Stimulated activated memory B cell treated with anti-CD40 and anti-IgM and Interleukin-4, amounts not matched to agents 10 μg/mL and 1 μg/mL and 100 μg/mL, for 72 hours (primary cell): ENCODE data around the gene TXN2.
"Not testable (repeated sequence)": the region's sequence is repeated elsewhere in the genome, so short reads cannot be mapped to it uniquely, and the experiment has no call there.

Experiments used
- ATAC-seq: fragments of 150-1000 bp; cut with Tn5 transposase; 2 replicates; pipeline ENCODE4 v1.10.0; 2021
- H3K27ac Mint-ChIP-seq: one replicate; pipeline ENCODE4 v1.8.0; 2022; ENCODE audit warnings: mild to moderate bottlenecking, mixed read lengths
- H3K27me3 Mint-ChIP-seq: one replicate; pipeline ENCODE4 v1.8.0; 2022; ENCODE audit warnings: mixed read lengths
- H3K36me3 Mint-ChIP-seq: one replicate; pipeline ENCODE4 v1.8.0; 2022; ENCODE audit warnings: mixed read lengths
- H3K4me1 Mint-ChIP-seq: one replicate; pipeline ENCODE4 v1.8.0; 2022; ENCODE audit warnings: mixed read lengths
- H3K4me3 Mint-ChIP-seq: one replicate; pipeline ENCODE4 v1.8.0; 2022; ENCODE audit warnings: mild to moderate bottlenecking, moderate library complexity, mixed read lengths
- H3K9me3 Mint-ChIP-seq: one replicate; pipeline ENCODE4 v1.8.0; 2022; ENCODE audit warnings: mixed read lengths

Gene TXN2, protein sequence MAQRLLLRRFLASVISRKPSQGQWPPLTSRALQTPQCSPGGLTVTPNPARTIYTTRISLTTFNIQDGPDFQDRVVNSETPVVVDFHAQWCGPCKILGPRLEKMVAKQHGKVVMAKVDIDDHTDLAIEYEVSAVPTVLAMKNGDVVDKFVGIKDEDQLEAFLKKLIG

DNA sequence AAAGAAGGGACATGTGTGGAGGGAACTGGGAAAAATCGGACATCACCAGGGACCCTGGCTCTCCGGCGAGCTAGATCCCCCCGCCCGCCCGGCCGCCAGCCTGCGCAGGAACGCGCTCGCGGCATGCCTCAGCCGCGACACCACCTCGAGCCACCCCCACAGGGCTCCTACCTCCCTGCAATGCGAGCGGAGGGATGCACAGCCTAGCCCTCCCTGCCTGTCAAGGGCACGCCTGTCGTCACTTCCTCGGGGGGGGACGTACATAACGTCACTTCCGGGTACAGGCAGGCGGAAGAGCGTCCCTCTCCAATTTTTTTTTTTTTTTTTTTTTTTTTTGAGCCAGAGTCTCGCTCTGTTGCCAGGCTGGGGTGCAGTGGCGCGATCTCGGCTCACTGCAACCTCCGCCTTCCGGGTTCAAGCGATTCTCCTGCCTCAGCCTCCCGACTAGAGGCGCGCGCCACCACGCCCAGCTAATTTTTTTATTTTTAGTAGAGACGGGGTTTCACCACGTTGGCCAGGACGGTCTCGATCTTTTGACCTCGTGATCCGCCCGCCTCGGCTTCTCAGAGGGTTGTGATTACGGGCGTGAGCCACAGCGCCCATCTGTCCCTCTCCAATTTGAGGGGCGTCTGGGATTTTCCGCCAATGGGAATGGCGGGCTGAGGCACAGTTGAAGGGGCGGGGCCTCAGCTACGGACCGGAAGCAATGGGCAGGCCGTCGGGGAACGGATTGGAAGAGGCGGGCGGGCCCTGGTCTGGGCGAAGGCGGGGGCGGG lies at the start of gene TXN2:
TXN2 (minus strand) TSS at position 248 of the 776 bp plus-strand sequence. CDS start 803 bp downstream, outside the sequence.
- ATAC-seq, result peak; percentile 97
- H3K9me3 Mint-ChIP-seq, result no peaks in the 10 kb centered on the region
- peaks cover 10% of the 10 kb centered on the region for H3K36me3 Mint-ChIP-seq
- peaks cover 9% of the 10 kb centered on the region for H3K4me1 Mint-ChIP-seq
- peak within 1 kb of the TSS; percentile 99 for H3K27ac Mint-ChIP-seq
- H3K27me3 Mint-ChIP-seq, result no peaks in the 10 kb centered on the region
- peak within 1 kb of the TSS; percentile 93 for H3K4me3 Mint-ChIP-seq

DNA sequence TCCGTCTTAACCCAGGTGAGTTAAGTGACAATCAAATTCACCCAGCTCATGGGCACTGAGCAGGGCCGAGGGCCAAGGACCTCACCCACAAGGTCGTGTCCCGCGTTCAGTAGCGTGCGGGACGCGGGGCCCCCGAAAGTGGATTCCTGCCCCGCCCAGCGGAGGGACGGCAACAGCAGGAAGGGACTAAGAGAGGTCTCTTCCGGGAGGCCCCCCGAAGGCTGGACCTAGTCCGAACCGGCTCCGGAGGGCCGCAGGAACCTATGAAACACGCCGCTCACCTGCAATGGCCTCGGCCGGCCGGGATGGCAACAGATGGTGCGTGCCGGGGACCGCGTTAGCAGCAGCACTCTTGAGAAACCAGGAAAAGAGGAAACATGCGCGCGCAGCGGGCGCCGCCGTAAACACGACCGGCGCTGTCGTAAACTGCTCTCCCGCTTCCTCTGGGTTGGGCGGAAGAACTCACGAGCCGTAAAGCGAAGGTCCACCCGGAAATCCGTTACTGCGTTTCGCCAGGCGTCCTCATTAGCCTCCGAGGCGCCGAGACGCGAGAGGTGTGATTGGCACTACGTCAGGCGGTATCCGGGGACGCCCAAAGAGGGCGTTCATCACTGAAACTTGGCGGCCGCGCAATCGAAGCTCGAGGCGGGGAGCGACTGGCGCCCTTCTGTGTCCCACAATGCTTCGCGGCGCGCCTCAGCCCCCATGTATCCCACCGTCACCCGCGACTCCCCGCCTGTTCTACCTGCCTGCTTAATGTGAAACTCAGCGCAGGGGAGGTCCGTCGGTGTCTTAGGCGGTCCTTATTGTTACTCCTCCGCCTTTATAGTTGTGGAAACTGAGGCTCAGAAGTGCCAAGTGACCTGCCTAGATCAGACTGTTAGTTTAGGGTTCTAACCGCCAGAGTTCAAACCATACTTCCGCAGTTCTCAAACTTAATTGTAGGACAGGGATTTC lies 47.6 kb upstream of the TXN2 start, which contains the start of gene EIF3D:
EIF3D (minus strand) TSS at position 372 of the 957 bp plus-strand sequence. CDS start 3,045 bp downstream, outside the sequence.
- H3K27me3 Mint-ChIP-seq, result no peaks in the 10 kb centered on the region
- H3K4me1 Mint-ChIP-seq, result peaks cover 20% of the 10 kb centered on the region
- peak; percentile 98 for ATAC-seq
- peaks cover 33% of the 10 kb centered on the region for H3K36me3 Mint-ChIP-seq
- H3K4me3 Mint-ChIP-seq, result peak within 1 kb of the TSS; percentile 92
- no peaks in the 10 kb centered on the region for H3K9me3 Mint-ChIP-seq
- peak within 1 kb of the TSS; percentile 89 for H3K27ac Mint-ChIP-seq

DNA sequence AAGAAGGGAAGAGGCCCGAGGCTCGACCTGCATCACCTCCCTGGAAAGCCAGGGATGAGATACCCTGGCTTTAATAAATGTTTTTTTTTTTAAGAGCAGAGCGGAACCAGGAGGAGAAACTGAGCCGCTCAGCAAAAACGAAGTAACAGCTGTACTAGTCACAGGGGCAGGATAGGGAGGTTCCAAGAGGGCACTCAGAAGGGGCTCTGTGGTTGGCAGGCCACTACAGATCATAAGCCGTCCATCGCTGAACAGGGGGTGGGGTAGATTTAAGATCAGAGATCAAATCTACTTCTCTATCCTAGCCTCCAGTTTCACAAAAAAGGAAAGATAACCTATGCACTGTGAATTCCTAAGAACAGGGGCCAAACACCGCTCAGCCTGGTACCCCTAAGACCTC lies 46.9 kb upstream of the TXN2 start:
- H3K27ac Mint-ChIP-seq, result peak overlapping the region; percentile 89
- no peaks in the 10 kb centered on the region for H3K9me3 Mint-ChIP-seq
- peaks cover 20% of the 10 kb centered on the region for H3K4me1 Mint-ChIP-seq
- H3K27me3 Mint-ChIP-seq, result no peaks in the 10 kb centered on the region
- peak overlapping the region; percentile 92 for H3K4me3 Mint-ChIP-seq
- peaks cover 41% of the 10 kb centered on the region for H3K36me3 Mint-ChIP-seq
- ATAC-seq, result no peak

DNA sequence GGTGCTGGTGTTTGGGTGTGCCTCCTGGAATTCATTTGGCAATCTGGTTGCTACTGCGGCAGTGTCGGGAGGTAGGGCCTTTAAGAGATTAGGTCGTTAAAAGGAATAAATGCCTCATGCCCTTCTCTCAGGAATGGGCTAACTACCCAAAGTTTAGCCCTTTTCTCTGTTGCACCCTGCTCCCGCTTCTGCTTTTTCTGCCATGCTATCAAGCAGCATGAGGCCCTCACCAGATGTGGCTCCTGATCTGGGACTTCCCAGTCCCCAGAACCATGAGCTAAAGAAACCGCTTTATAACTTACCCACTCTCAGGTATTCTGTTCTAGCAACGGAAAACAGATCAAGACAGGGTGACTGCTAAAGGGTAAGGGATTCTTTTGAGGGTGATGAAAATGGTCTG lies 41.2 kb upstream of the TXN2 start:
- Mint-ChIP-seq H3K9me3 (no peaks in the 10 kb centered on the region), H3K4me3 (no peak overlapping the region), H3K4me1 (peaks cover 25% of the 10 kb centered on the region), H3K27ac (no peak overlapping the region), H3K27me3 (no peaks in the 10 kb centered on the region), H3K36me3 (peaks cover 93% of the 10 kb centered on the region)
- ATAC-seq, result peak; percentile 48

DNA sequence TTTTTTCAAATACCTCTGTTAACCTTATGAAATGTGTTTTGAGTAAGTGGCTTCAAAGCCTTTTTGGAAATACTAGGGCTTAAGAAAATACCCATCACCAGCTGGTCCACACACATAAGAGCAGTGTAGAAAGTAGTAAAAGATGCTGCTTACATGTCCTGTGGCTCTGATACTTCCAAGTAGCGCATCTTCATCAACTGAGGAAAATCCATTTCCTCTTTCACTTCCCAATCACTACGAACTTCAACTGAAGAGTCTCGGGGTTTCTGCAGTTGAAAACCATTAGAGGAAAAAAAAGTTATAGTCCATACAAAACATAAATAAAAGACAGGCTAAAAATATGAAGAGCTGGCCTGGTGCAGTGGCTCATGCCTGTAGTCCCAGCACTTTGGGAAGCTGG lies 39.0 kb upstream of the TXN2 start:
- Mint-ChIP-seq H3K27me3 (no peaks in the 10 kb centered on the region), H3K4me1 (peaks cover 10% of the 10 kb centered on the region), H3K36me3 (peaks cover 91% of the 10 kb centered on the region), H3K27ac (peak overlapping the region; percentile 42), H3K9me3 (no peaks in the 10 kb centered on the region), H3K4me3 (no peak overlapping the region)
- no peak for ATAC-seq

DNA sequence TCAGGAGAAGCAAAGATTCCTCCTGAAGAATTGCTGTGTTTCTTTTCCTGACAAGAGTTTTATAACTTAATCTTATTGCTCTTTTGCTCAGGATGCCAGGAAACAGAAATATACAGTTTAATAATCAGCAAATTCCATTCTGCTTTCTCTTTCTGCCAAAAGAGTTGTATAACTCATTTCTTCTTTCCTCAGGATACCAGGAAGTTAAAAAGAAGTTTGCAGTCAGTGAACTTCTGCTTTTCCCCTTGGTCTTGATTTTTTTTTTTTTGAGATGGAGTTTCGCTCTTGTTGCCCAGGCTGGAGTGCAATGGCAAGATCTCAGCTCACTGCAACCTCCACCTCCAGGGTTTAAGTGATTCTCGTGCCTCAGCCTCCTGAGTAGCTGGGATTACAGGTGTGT lies 38.5 kb upstream of the TXN2 start:
- not testable (repeated sequence) for H3K27me3 Mint-ChIP-seq, H3K4me3 Mint-ChIP-seq, H3K9me3 Mint-ChIP-seq, ATAC-seq
- Mint-ChIP-seq H3K4me1 (peaks cover 10% of the 10 kb centered on the region), H3K36me3 (peaks cover 92% of the 10 kb centered on the region), H3K27ac (peak overlapping the region; percentile 42)

DNA sequence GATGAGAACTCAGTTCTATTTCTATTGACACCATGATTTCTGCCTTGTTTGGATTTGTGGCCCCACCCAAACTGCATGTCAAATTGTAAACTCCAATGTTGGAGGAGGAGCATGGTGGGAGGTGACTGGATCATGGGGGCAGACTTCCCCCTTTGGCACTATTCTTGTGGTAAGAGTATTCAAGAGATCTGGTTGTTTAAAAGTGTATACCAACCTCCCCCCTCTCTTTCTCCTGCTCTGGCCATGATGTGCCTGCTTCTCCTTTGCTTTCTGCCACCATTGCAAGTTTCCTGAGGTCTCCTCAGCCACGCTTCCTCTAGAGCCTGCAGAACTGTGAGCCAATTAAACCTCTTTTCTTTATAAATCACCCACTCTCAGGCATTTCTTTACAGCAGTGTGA lies 33.3 kb upstream of the TXN2 start:
- ATAC-seq, result no peak
- Mint-ChIP-seq H3K27ac (no peak overlapping the region), H3K4me3 (no peak overlapping the region), H3K9me3 (no peaks in the 10 kb centered on the region), H3K27me3 (no peaks in the 10 kb centered on the region), H3K36me3 (peaks cover 85% of the 10 kb centered on the region), H3K4me1 (peaks cover 8% of the 10 kb centered on the region)

DNA sequence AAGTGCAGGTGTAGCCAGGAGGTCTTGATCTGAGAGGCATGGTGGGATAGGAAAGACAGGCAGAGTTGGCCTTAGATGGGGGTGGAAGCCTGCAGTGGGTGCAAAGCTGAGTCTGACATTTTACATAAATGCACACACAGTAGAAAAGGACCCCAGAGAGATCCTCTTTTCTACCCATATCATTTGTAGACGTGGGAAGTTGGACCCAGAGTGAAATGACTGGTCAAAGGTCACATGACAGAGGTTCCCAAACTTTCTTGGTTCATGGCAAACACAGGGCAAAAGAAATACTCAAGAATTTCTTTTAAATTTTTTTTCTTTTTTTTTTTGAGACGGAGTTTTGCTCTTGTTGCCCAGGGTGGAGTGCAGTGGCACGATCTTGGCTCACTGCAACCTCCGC lies 31.6 kb upstream of the TXN2 start:
- ATAC-seq, result no peak
- H3K4me3 Mint-ChIP-seq, result no peak overlapping the region
- H3K27me3 Mint-ChIP-seq, result no peaks in the 10 kb centered on the region
- no peak overlapping the region for H3K27ac Mint-ChIP-seq
- peaks cover 8% of the 10 kb centered on the region for H3K4me1 Mint-ChIP-seq
- H3K36me3 Mint-ChIP-seq, result peaks cover 69% of the 10 kb centered on the region
- H3K9me3 Mint-ChIP-seq, result no peaks in the 10 kb centered on the region

DNA sequence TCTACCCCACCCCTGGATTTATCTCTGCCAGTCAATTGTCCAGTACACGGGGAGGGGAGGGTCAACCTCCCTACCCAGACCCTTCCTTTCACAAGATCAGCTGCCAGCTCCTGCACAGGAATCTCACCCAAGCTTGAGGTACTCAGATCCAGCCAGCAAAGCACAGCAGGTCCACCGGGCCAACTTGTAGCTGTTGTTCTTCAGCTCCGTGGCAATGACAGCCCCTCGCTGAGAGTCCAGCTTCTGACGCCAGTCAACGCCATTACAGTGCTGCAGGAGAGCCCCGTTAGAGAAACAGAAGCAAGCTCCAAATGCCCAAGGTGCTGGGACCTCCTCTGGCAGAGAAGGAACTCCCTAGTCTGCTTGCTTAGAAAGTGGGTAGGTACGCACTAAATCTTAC lies 30.9 kb upstream of the TXN2 start:
- ATAC-seq, result no peak
- Mint-ChIP-seq H3K4me3 (no peak overlapping the region), H3K27me3 (no peaks in the 10 kb centered on the region), H3K27ac (no peak overlapping the region), H3K4me1 (peaks cover 12% of the 10 kb centered on the region), H3K36me3 (peaks cover 66% of the 10 kb centered on the region), H3K9me3 (no peaks in the 10 kb centered on the region)

DNA sequence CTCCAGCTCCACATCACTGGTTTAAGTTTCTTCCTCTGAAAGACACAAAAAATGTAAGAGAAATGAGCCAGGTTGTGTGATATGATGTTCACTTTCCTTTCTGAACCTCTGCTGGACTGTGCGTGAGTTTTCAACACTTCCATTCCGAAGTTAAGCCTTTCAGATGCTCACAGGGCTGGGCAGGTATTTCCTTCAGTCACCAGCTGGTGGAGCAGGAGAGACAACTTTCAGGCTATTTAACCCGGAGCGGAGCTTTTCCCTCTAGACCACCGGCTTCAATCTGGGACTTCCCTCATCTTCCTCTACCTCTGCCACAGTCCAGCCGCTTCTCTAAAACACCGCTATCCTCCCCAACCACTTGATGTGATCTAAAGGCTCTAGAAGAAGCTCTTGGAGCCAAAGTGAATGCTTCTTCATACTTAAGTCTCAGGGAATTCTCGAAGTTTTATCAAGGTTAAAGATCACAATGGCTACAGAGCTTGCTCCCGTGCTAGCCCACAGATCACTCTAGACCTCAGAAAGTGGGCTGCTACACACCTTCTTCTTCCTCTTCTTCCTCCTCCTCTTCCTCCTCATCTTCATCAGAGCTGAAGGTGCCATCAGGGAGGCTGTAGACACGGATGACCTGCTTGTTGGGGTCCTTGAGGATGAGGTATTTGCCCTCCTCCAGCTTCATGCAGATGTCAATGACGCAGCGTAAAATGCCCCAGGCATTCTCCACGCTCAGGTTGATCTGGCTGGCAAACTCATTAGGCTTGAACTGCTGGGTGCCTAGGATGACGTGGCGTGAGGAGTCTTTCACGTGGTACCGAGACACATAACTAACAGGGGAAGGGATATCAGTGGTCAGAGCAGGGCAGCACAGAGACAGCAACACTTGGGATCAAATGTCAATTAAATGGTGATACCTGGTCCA lies 29.8 kb upstream of the TXN2 start:
- peaks cover 55% of the 10 kb centered on the region for H3K36me3 Mint-ChIP-seq
- no peaks in the 10 kb centered on the region for H3K9me3 Mint-ChIP-seq
- H3K27ac Mint-ChIP-seq, result no peak overlapping the region
- no peak for ATAC-seq
- no peak overlapping the region for H3K4me3 Mint-ChIP-seq
- peaks cover 15% of the 10 kb centered on the region for H3K4me1 Mint-ChIP-seq
- H3K27me3 Mint-ChIP-seq, result no peaks in the 10 kb centered on the region

DNA sequence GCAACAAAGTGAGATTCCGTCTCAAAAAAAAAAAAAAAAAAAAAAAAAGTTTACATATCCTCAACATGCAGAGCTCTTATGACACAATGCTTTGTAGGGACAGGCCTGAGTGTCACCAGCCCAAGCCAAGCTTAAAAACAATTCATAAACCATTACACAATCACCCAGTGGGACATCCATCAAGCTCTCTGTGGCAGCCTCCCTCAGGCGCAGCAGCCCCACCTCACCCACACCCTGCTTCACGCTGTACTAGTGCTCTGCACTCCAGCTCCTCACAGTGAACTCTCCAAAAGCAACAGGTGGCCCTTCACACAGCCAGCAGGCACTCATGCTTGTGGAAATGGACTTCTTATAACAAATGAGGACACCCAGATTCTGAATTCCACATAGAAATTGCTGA lies 28.9 kb upstream of the TXN2 start:
- Mint-ChIP-seq H3K27ac (no peak overlapping the region), H3K36me3 (peaks cover 47% of the 10 kb centered on the region), H3K27me3 (no peaks in the 10 kb centered on the region), H3K9me3 (no peaks in the 10 kb centered on the region), H3K4me1 (peaks cover 15% of the 10 kb centered on the region), H3K4me3 (no peak overlapping the region)
- no peak for ATAC-seq

DNA sequence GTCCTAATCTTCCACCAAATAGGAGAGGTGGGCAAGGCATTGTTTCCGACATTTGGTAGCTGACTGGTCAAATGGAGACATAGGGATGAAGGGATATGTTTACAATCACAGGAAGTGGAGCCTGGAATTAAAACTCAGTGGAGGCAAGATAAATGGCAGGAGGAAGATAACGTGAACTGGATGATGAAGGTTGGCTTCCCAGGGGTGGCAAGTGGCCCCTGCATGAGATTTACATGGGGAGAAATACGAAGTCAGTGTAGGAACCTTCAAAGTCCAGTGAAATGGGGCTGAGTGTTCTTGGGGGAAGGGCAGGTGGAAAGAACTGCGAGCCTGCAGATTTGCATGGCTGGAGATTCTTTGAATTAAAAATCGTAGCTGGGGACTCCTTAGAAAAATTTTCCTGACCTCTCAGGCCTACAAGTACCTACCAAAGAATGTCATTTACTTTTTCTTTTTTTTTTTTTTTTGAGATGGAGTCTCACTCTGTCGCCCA lies 26.1 kb upstream of the TXN2 start:
- Mint-ChIP-seq H3K36me3 (peaks cover 28% of the 10 kb centered on the region), H3K4me3 (peak overlapping the region; percentile 82), H3K27me3 (no peaks in the 10 kb centered on the region), H3K27ac (no peak overlapping the region), H3K4me1 (peaks cover 15% of the 10 kb centered on the region), H3K9me3 (no peaks in the 10 kb centered on the region)
- no peak for ATAC-seq

DNA sequence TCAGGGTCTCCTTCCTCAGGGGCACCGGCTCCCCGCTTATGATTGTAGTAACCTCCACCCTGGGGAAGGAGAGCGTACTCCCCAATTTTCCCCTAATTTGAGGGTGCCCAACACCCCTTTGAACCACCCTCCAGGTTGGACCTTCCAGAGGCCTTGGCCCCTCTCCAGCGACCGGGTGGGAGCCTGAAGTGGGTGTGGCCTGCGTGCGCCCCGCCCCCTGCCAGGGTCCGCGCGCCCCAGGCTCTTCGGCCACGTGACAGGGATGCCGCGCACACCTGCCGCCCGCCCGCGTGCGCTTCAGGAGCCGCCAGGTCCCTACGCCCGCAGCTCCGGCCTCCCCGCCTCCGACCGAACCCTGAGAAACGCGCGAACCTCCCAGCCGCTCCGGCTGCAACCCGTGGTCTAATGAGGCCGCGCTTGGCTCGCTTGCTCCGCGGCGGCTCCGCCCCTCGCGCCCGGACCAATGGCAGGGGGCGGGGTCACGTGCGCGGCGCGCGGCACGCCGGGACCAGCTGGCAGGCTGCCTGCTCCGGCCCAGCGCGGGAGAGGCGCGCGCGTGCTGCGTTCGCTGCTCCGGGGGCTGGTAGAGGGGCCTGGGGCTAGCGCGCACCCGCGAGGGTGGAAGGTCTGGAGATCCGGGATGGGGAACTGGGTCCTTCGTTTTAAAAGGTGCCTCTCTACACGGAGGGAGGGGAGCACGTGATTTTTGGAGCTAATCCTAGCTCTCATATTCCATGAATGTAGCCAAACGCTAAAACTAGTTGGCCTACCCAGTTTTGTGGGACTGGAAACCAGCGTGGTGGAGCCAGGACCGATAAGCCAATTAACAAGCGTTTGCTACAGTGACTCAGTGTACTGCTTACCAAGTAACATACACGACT lies 25.4 kb upstream of the TXN2 start, which contains the start of gene FOXRED2:
FOXRED2 (minus strand) TSS at position 404 of the 881 bp plus-strand sequence. CDS start 618 bp downstream, outside the sequence.
- H3K27ac Mint-ChIP-seq, result peak within 1 kb of the TSS; percentile 78
- peak; percentile 97 for ATAC-seq
- peaks cover 21% of the 10 kb centered on the region for H3K36me3 Mint-ChIP-seq
- peak within 1 kb of the TSS; percentile 82 for H3K4me3 Mint-ChIP-seq
- H3K4me1 Mint-ChIP-seq, result peaks cover 15% of the 10 kb centered on the region
- no peaks in the 10 kb centered on the region for H3K27me3 Mint-ChIP-seq
- H3K9me3 Mint-ChIP-seq, result no peaks in the 10 kb centered on the region
